K562 (cell line): ENCODE results near the gene DTNA. TPM values are rescaled to one million over a fixed set of nuclear protein-coding genes. Genes with fewer than 3 reads are reported as not detected.

Experiments used
- ATAC-seq: fragments of 200-7000 bp; cut with Tn5 transposase; 3 replicates; pipeline ENCODE4 v1.9.1; 2020; ENCODE audit warnings: moderate library complexity
- BruUV-seq: library from RNA; stranded (reverse); fragments of 400-500 nt; replicated peaks from 2 replicates; lab custom pipeline; 2021; lab: Mats Ljungman, UMichigan
- CTCF ChIA-PET: fragments of 300-600 bp; formaldehyde crosslinking; extraction: SDS; loops from one replicate; lab custom pipeline; 2021; ENCODE audit warnings: low intra/inter-chr PET ratio; lab: Yijun Ruan, JAX
- POLR2A ChIA-PET: fragments of 300-600, 350-650 bp; sonication (Branson Sonifier 250); formaldehyde crosslinking; extraction: SDS; loops from one replicate; lab custom pipeline; 2021; ENCODE audit warnings: antibody characterized with exemption, inconsistent platforms; lab: Yijun Ruan, JAX
- DNase-seq, 4 experiments: peaks; one replicate each; pipeline versions ENCODE4 v3.0.0 to v3.0.0-alpha.2; 2011 to 2018; ENCODE audit warnings: low spot score in 3 of 4, mixed read lengths in 3 of 4; ENCODE audit errors: extremely low read depth in 1 of 4
- FAIRE-seq: peaks from 2 replicates; lab custom pipeline; 2011; peaks lifted over from hg19 to GRCh38; lab: Jason Lieb, UNC
- H2AFZ ChIP-seq: 2 replicates; pipeline ENCODE4 v1.6.0; 2011; ENCODE audit warnings: low read depth, low read length, control low read depth, inconsistent platforms
- H3K27ac ChIP-seq: fragments of 200-600 bp; 3 replicates; pipeline ENCODE4 v1.8.0; 2011; ENCODE audit warnings: low read depth, mild to moderate bottlenecking, control low read depth, inconsistent platforms, low read length, moderate library complexity, mixed read lengths; ENCODE audit errors: extremely low read depth
- H3K27me3 ChIP-seq, 2 experiments: fragments of 300-600 bp in 1 of 2; 2 replicates in 1 of 2; 3 replicates in 1 of 2; pipeline versions ENCODE4 v1.6.0 to v1.8.0; 2011; ENCODE audit warnings: inconsistent platforms in 2 of 2, low read length in 2 of 2, mild to moderate bottlenecking in 1 of 2, mixed read lengths in 1 of 2, moderate library complexity in 1 of 2; ENCODE audit not compliant: control insufficient read depth in 2 of 2, insufficient read depth in 2 of 2
- H3K36me3 ChIP-seq: fragments of 300-600 bp; 3 replicates; pipeline ENCODE4 v1.8.0; 2011; ENCODE audit warnings: mild to moderate bottlenecking, low read length, inconsistent platforms; ENCODE audit not compliant: control insufficient read depth, insufficient read depth
- H3K4me1 ChIP-seq, 2 experiments: fragments of 200-600 bp in 1 of 2; replicated peaks in 1 of 2; 2 replicates in 1 of 2; 3 replicates in 1 of 2; pipeline versions ENCODE4 v1.5.1 to v1.8.0; 2011; ENCODE audit warnings: inconsistent platforms in 2 of 2, low read length in 2 of 2, mild to moderate bottlenecking in 1 of 2, mixed read lengths in 1 of 2, moderate library complexity in 1 of 2; ENCODE audit not compliant: control insufficient read depth in 2 of 2, insufficient read depth in 2 of 2
- H3K4me2 ChIP-seq: 2 replicates; pipeline ENCODE4 v1.6.1; 2011; ENCODE audit warnings: low read length, control low read depth, inconsistent platforms, mixed read lengths; ENCODE audit not compliant: insufficient read depth
- H3K4me3 ChIP-seq: fragments of 200-600 bp; sonication (generic), shearing (Covaris generic); 2 replicates; pipeline ENCODE4 v1.5.1; 2016; ENCODE audit warnings: control low read depth, inconsistent platforms
- H3K79me2 ChIP-seq: fragments of 200-600 bp; 3 replicates; pipeline ENCODE4 v1.8.0; 2011; ENCODE audit warnings: low read length, inconsistent platforms; ENCODE audit not compliant: control insufficient read depth, insufficient read depth
- H3K9ac ChIP-seq, 2 experiments: 2 replicates each; pipeline versions ENCODE4 v1.6.0 to v1.6.1; 2011; ENCODE audit warnings: low read depth in 2 of 2, low read length in 2 of 2, control low read depth in 1 of 2, inconsistent platforms in 1 of 2, mild to moderate bottlenecking in 1 of 2, mixed read lengths in 1 of 2; ENCODE audit not compliant: insufficient read depth in 1 of 2
- H3K9me1 ChIP-seq: one replicate; pipeline ENCODE4 v1.6.0; 2011; ENCODE audit warnings: inconsistent platforms, mild to moderate bottlenecking, low read length, moderate library complexity; ENCODE audit not compliant: control insufficient read depth, insufficient read depth
- H3K9me3 ChIP-seq: replicated peaks from 2 replicates; pipeline ENCODE4 v1.5.1; 2011; ENCODE audit warnings: low read depth, low read length, inconsistent platforms; ENCODE audit not compliant: control insufficient read depth, insufficient read depth
- H4K20me1 ChIP-seq: replicated peaks from 2 replicates; pipeline ENCODE4 v1.6.1; 2011; ENCODE audit warnings: low read length, inconsistent platforms, mixed read lengths; ENCODE audit not compliant: control insufficient read depth, insufficient read depth
- ARID1B ChIP-seq: fragments of 450-650 bp; IDR thresholded peaks from 2 replicates; pipeline ENCODE4 v1.6.1; 2016; ENCODE audit warnings: antibody characterized with exemption, mild to moderate bottlenecking, inconsistent platforms
- HMG20B ChIP-seq: fragments of 250-450 bp; sonication (Bioruptor Pico); IDR thresholded peaks from 2 replicates; pipeline ENCODE4 v1.5.0; 2021; ENCODE audit warnings: mild to moderate bottlenecking
- KAT8 ChIP-seq: fragments of 450-650 bp; IDR thresholded peaks from 2 replicates; pipeline ENCODE4 v1.6.1; 2016; ENCODE audit warnings: low read depth, mild to moderate bottlenecking
- MCM7 ChIP-seq, 2 experiments: fragments of 450-650 bp; IDR thresholded peaks; 2 replicates each; pipeline ENCODE4 v1.6.1; 2016 to 2018
- MLLT1 ChIP-seq, 2 experiments: fragments of 450-650 bp; IDR thresholded peaks; 2 replicates each; pipeline ENCODE4 v1.6.1; 2016
- NUFIP1 ChIP-seq: fragments of 450-650 bp; IDR thresholded peaks from 2 replicates; pipeline ENCODE4 v1.6.1; 2018; ENCODE audit not compliant: partially characterized antibody
- PHB2 ChIP-seq: fragments of 450-650 bp; IDR thresholded peaks from 2 replicates; pipeline ENCODE4 v1.6.1; 2017; ENCODE audit warnings: low read depth
- RBM14 ChIP-seq: fragments of 200-400 bp; formaldehyde crosslinking; IDR thresholded peaks from 2 replicates; pipeline ENCODE4 v1.6.1; 2018; ENCODE audit warnings: low read depth, mild to moderate bottlenecking, low read length, moderate library complexity, borderline replicate concordance; ENCODE audit not compliant: insufficient read depth
- RBM17 ChIP-seq: fragments of 200-400 bp; formaldehyde crosslinking; IDR thresholded peaks from 2 replicates; pipeline ENCODE4 v1.6.1; 2017; ENCODE audit warnings: low read depth, mild to moderate bottlenecking, low read length, borderline replicate concordance
- THAP7 ChIP-seq: fragments of 250-450 bp; sonication (Bioruptor Pico); IDR thresholded peaks from 2 replicates; pipeline ENCODE4 v1.5.0; 2021
- ZNF23 ChIP-seq: fragments of 250-450 bp; sonication (Bioruptor Pico); IDR thresholded peaks from 2 replicates; pipeline ENCODE4 v1.4.0; 2020; ENCODE audit warnings: mild to moderate bottlenecking
- ZNF586 ChIP-seq: fragments of 450-650 bp; formaldehyde crosslinking; conservative IDR thresholded peaks from 2 replicates; pipeline ENCODE4 v1.4.0; 2020; ENCODE audit warnings: mild to moderate bottlenecking, moderate library complexity
- WGBS: fragments of 100-300 bp; shearing (Covaris generic); methylation state at CpG from one replicate; pipeline ENCODE4 v1.1.6; 2016; ENCODE audit warnings: low coverage, mixed read lengths; ENCODE audit not compliant: insufficient coverage; ENCODE audit errors: missing lambda C conversion rate; 5-methylcytosine and 5-hydroxymethylcytosine counted together
- in situ Hi-C: fragments of 300-500 bp; cut with MboI; formaldehyde crosslinking; loops from 4 replicates; pipeline ENCODE4 v1.15.0; 2018; ENCODE audit warnings: inconsistent platforms, mixed read lengths
- intact Hi-C: fragments of 100-400 bp; cut with micrococcal nuclease; formaldehyde crosslinking; loops from 2 replicates; pipeline ENCODE4 v1.14.2; 2022
- polyA plus RNA-seq, 8 experiments: library from polyadenylated mRNA; depleted of rRNA in 4 of 8; stranded (reverse) in 5 of 8; unstranded in 3 of 8; fragments of >200 nt; fragmentation: Nextera tagmentation in 2 of 8; fragmentation: Illumina TruSeq in 1 of 8; extraction: Ambion mirVana in 2 of 8; extraction: Trizol in 1 of 8; gene quantifications; 2 replicates each; pipeline versions ENCODE4 v1.2.1 to v1.2.3, GENCODE V29; 2011 to 2014; ENCODE audit warnings: inconsistent platforms in 1 of 8, missing spikeins in 1 of 8
- total RNA-seq, 7 experiments: library from RNA; depleted of rRNA in 6 of 7; stranded (reverse); fragments of >200 nt in 6 of 7; fragmentation: Illumina TruSeq in 2 of 7; extraction: Trizol in 2 of 7; gene quantifications; 2 replicates each; pipeline versions ENCODE4 v1.2.1 to v1.2.3, GENCODE V29; 2011 to 2021; ENCODE audit warnings: low replicate concordance in 1 of 7

Gene DTNA
- total and polyA plus RNA-seq, 9 of the 15 experiments (the other 6 are each of a cell fraction or from before 2014, with no cell fraction given) = 0.07 to 2.4 (median 0.22) TPM; not detected in 2

- no peak for DNase-seq
- Histone ChIP-seq H3K4me1 (no peaks in the 10 kb centered on the region), H3K9me1 (no peaks in the 10 kb centered on the region), H3K4me3 (no peak overlapping the region), H4K20me1 (no peaks in the 10 kb centered on the region), H3K9me3 (no peaks in the 10 kb centered on the region), H3K79me2 (no peaks in the 10 kb centered on the region), H3K9ac (no peak overlapping the region), H3K27ac (no peak overlapping the region), H3K36me3 (no peaks in the 10 kb centered on the region), H3K27me3 (no peaks in the 10 kb centered on the region), H3K4me2 (no peak overlapping the region), H2AFZ (no peak overlapping the region)
- in situ Hi-C loops (no loop called here), intact Hi-C loops (no loop called here)
- 0% methylated on average over 5 of the region's 5 CpGs for WGBS
- BruUV-seq = no TSS peak
- no peak for TF ChIP-seq ZNF586 (CRISPR knock-in tag)
- no peak for TF ChIP-seq RBM14
- no peak for TF ChIP-seq RBM17
- no peak for TF ChIP-seq MLLT1 (IDR thresholded peaks at IDR 0.05)
- no peak for TF ChIP-seq HMG20B (CRISPR knock-in tag)
- no peak for TF ChIP-seq PHB2
- TF ChIP-seq KAT8 = no peak
- no peak for TF ChIP-seq THAP7 (CRISPR knock-in tag)
- TF ChIP-seq ARID1B = no peak
- TF ChIP-seq ZNF23 (CRISPR knock-in tag) = no peak
- no peak for TF ChIP-seq NUFIP1
- TF ChIP-seq MCM7 (IDR thresholded peaks at IDR 0.05) = no peak
- POLR2A ChIA-PET = no interaction called here
- FAIRE-seq = no peak
- CTCF ChIA-PET = no interaction called here
- no peak for ATAC-seq
These were observed 15.4 kb upstream of the DTNA start for GRCh38 chr18:34694591-34695165.
